NCI-H510A treated with DMSO at 0.1 percent for 48 hours (cell line): ENCODE results near the gene HNRNPL.
"Not testable (repeated sequence)": the region's sequence is repeated elsewhere in the genome, so short reads cannot be mapped to it uniquely, and the experiment has no call there.

Source experiments
- DNase-seq: peaks from one replicate; lab custom pipeline; 2025; lab: John Stamatoyannopoulos, UW

Gene HNRNPL

DNA sequence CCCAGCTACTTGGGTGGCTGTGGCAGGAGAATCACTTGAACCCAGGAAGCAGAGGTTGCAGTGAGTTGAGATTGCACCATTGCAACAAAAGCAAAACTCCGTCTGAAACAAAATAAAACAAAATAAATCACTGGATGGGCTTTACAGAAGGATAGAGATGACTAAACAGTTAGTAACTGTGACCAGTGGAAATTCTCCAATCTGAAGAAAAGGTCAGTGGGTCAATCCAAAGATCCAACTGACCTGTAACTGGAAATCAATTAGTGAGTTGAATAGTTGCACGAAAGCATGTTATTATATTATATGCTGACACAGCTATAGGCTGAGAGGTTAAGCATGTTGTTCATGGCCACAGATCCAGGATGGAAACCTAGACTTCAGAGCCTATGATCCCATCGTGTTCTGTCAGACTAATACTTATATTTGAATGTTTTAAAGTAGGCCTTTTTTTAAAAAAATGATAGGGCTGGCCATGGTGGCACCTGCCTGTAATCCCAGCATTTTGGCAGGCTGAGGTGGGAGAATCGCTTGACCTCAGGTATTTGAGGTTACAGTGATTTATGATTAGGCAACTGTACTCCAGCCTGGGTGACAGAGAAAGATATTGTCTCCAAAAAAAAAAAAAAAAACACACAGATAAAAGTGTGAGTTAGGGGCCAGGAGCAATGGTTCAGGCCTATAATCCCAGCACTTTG, 19.6 kb downstream of the HNRNPL start:
- no peak for DNase-seq

DNA sequence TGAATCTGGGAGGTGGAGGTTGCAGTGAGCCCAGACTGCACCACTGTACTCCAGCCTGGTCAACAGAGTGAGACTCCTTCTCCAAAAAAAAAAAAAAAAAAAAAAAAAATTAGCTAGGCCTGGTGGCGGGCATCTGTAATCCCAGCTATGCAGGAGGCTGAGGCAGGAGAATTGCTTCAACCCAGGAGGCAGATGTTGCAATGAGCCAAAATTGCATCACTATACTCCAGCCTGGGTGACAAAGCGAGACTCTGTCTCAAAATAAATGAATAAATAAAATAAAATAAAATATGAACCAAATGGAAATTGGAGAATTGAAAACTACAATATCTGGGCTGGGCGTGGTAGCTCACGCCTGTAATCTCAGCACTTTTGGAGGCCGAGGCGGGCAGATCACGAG, 20.6 kb downstream of the HNRNPL start:
- not testable (repeated sequence) for DNase-seq

DNA sequence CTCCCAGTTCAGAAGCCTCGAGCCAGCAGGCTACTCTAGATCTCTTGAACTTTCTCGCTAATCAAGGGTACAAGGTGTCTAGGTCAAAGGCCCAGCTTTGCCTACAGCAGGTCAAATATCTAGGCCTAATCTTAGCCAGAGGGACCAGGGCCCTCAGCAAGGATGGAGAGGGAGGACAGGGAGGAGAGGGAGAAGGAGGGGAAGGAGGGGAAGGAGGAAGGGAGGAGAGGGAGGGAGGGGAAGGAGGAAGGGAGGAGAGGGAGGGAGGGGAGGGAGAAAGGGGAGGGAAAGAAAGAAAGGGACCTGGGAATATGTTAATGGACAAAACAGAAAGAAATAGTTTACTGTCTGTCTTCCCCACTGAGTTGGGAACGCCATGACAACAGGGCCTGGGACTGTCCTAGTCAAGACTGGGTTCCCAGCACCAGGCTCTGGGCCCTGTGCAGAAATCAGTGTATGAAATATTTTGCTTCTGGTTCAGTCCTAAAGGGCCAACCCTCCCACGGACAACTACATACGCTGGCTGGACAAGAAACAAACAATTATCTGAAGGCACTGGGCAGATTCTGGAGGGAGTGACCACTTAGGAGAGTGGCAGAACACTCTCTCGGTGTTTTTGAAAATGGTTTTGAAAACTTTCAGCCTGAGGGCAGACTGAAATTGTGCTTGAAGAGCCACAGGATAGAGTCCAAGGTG, 22.8 kb downstream of the HNRNPL start:
- DNase-seq, result no peak

DNA sequence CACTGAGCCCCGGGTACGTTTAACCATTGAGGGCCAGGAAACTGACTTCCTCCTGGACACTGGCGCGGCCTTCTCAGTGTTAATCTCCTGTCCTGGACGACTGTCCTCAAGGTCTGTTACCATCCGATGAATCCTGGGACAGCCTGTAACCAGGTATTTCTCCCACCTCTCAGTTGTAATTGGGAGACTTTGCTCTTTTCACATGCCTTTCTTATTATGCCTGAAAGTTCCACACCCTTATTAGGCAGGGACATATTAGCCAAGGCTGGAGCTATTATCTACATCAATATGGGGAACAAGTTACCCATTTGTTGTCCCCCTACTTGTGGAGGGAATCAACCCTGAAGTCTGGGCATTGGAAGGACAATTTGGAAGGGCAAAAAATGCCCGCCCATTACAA, 23.9 kb downstream of the HNRNPL start:
- not testable (repeated sequence) for DNase-seq

DNA sequence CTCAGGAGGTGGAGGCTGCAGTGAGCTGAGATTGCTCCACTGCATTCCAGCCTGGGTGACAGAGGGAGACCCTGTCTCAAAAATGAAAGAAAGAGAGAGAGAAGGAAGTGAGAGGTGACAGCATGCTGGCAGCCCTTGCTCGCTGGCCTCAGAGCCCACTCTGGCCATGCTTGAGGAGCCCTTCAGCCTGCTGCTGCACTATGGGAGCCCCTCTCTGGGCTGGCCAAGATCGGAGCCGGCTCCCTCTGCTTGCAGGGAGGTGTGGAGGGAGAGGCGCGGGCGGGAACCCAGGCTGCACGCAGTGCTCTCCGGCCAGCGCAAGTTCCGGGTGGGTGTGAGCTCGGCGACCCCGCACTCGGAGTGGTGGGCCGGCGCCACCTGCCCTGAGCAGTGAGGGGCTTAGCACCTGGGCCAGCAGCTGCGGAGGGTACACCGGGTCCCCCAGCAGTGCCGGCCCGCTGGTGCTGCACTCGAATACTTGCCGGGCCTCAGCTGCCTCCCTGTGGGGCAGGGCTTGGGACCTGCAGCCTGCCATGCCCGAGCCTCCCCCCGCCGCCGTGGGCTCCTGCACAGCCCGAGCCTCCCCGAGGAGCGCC, 28.5 kb downstream of the HNRNPL start:
- not testable (repeated sequence) for DNase-seq

DNA sequence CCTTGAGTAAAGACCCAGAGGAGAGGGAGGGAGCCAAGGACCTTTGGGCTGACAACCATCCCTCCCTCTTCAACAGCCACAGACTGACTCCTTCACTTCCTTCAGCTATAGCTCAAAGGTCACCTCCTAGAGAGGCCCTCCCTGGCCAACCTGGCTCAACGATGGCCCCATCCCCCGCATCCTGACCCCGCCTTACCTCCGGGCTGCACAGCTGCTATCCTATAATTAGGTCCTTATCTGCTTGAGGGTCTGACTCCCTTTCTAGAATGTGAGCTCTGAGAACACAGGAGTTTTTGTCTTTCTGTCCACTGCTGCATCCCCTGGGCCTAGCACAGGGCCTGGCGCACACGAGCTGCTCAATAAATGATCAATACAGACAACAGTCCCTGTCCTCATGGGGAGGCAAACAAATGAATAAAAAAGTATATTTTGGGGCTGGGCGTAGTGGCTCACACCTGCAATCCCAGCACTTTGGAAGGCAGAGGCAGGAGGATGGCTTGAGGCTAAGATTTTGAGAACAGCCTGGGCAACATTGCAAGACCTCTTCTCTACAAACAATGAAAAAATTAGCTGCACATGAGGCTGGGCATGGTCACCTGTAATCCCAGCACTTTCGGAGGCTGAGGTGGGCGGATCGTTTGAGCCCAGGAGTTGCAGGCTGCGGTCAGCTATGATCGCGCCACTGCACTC, 30.4 kb downstream of the HNRNPL start:
- no peak for DNase-seq

DNA sequence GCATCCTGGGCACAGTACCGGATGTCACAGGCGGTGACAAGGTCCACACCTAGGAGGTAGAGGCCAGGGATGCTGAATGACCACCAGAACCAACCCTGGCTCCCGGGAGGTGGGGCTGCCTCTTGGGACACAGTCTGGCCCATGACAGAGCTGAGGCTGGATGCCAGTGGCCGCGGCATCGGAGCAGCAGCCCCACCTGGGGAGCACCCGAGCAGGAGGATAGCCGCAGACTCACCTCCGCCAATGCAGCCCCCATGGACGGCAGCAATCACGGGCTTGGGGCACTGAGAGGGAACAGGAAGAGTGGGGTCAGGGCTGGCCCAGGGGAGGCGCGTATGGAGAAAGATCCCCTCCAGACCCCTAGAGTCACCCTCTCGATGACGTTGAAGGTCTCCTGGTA, 32.7 kb downstream of the HNRNPL start:
- no peak for DNase-seq

DNA sequence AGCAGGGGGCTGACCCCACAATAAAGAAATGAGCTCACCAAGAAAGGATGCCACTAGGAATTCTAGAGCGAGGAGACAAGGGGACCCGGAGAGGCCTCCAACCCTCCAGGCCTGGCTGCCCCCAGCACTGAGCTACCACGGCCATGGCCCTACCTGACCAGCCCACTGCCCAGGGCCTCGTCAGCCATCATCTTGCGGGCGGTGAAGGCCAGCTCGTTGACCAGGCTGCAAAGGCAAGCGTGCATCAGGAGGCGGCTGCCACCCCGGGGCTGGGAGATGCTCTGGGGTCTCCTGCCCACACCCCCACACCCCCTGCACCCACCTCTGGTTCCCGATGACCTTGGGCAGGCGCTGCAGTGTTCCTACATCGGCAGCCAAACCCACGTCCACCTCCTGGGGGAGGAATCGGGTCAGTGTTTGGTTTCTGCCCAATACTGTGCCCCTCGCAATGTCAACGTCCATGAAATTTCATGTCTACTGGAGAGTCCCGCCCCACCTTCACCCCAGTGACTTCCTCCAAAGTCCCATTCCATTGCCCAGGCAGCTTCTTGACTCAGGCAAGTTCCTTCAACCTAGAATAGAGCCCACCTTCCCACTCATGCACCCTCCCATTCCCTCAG, 33.5 kb downstream of the HNRNPL start:
- DNase-seq, result no peak

DNA sequence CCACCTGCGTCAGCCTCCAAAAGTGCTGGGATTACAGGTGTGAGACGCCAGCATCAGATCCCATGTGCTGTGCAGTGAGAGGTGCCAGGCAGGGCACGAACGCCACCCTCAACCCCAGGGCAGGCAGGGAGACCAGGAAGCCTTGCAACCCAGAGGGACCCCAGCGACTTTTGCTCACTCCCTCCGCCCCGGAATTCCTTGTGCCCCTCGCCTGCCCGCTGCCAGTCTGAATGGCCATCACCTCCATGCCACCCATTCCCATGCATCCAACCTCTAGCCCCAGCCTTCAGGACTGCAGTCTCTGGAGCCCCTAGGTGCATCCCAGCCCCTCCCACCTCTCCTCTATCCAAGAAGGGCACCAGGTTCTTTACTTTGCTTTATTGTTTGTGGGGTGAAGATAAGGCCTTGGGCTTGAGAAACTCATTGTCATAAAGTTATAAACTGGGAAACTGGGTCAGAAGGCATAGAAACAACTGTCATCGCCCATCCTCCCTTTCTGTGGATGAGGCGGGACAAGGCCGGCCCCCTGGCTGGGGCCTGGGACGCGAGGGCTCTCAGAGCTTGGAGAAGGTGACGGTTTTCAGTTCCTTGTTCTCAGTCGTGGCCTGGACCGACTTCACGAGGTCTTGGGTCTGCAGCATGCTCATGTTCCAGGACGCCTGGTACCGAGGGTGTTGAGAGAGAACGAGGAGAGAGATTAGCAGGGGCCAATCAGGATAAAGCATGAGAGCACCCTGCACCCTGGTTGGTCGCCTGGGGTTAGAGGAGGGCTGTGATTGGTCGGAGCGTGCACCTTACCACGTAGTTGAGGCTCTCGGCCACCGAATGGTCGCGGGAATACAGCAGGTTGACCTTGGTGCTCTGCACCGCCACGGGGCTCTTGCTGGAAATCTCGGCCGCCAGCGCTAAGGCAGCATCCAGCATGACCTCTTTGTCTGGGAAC, 34.5 kb downstream of the HNRNPL start:
- DNase-seq, result no peak

DNA sequence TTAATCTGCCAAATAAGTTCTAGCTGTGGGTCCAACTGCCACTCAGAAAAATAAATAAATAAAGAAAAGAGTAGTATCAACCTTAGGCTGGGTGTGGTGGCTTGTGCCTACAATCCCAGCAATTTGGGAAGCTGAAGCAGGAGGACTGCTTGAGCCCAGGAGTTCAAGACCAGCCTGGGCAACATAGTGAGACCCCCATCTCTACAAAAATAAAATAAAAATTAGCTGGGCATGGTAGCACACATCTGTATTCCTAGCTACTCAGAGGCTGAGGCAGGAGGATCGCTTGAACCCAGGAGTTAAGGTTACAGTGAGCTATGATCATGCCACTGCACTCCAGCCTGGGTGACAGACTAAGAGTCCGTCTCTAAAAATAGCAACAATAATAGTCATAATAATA, 35.9 kb downstream of the HNRNPL start:
- not testable (repeated sequence) for DNase-seq

DNA sequence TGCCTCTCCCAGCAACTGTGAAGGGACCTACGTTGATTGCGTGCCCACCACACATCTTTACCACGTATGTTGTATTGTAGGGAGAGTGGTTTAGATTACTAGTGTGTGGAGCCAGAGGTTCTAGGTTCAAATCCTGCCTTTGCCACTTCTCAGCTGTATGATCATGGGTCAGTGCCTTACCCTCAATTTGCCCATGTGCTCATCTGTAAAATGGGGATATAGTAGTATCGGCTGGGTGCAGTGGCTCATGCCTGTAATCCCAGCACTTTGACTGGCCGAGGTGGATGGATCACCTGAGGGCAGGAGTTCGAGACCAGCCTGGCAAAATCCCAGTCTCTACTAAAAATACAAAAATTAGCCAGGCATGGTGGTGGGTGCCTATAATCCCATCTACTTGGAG, 36.5 kb downstream of the HNRNPL start:
- no peak for DNase-seq

DNA sequence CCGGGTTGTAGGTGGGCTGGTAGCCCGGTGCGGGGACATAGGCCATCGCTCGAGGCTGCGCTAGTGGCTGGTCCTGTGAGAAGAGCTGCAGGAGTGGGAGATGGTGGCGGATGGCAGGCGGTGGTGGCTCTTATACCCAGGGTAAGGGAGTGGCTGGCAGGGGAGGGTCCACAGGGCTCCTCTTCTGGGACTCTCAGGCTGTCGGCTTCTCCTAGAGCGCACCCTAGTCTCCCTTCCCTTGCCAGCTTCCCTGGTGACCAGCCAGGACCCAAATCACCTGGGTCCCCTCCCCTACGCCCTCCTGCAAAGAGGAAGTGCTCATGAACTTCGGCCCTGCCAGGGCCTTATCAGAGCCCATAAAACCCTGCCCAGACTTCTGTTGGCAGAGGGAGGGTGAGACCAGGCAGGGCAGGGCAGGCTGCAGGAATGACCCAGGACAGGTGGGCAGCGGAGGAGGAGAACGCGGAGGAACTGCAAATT, 36.9 kb downstream of the HNRNPL start, which contains the start of gene LGALS4:
Gene LGALS4, minus strand, starts transcription at position 105 of the 480 bp plus-strand sequence. Its CDS starts 59 bp downstream, at position 46.
- DNase-seq, result no peak

DNA sequence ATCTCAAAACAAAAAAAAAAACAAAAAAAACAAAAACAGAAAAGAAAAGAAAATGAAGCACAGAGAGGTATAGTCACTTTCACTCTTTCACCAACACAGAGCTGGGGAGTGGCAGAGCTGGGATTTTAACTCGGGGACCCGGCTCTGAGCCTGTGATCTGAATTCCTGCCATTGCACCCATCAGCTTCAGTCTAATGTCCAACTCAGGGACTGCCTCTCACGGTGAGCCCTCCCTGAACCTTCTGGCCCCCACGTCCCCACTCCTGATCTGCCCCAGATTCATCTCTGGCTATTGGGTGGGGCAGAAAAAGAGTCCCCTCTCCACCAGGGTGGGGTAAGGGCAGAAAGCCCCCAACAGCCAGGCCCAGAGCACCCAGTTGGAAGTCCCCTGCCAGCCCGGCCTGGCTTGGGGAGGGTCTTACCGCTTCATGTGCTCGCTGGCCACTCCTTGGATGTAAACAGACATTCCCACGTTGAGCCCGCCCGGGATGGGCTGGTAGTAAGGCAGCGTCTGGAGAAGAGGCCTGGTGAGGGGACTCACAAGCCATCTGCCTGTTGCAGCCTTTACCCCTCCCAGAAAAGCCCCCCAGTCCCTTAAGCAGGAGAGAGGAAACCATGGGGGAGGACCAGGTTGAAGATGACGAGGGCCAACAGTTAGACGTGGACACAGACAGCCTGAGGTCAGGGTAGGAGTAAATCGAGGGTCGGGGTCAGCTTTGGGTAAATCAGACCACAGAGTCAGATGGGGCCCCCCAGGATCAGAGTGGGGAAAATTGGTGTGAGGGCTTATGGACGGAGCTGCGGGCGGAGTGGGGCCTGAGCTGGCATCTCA, 37.6 kb downstream of the HNRNPL start:
- DNase-seq, result no peak

DNA sequence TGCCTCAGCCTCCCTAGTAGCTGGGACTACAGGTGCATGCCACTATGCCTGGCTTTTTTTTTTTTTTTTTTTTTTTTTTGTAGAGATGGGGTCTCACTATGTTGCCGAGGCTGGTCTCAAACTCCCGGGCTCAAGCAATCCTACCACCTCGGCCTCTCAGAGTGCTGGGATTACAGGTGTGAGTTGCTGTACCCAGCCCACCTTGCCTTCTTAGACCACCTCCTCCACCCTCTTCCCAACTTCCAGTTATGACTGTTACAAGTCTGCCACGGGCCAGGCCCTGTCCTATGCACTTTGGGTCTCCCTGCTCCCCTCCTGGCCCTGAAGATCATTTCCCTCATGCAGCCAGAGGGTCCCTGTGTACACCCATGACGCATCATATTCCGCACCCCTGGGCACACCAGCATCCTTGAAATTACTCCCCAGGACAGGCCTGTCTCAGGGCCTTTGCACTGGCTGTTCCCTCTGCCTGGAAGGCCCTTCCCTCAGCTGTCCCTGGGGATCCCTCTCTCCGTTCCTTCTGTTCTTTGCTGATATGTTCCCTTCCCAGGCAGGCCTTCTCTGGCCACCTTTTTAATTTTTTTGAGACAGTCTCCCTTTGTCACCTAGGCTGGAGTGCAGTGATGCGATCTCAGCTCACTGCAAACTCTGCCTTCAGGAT, 40.1 kb downstream of the HNRNPL start:
- no peak for DNase-seq

DNA sequence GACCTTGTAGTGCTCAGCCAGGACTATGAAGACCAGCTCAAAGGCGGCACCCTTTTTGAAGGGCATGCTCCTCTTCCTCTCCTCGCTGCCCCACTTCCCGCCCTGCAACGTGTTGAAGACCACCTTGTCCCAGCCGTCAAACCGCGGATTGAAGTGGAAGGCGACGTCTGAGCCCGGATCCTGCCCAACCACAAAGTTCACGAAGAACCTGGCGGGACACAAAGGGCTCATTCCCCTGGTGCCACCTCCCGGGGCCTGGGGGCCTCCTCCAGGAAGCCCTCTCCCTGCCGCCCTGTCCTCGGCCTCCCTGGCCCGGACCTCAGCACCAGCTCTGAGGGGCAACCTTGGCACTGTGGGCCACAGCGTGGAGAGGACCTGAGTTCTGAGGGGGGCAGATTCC, 41.0 kb downstream of the HNRNPL start:
- no peak for DNase-seq

DNA sequence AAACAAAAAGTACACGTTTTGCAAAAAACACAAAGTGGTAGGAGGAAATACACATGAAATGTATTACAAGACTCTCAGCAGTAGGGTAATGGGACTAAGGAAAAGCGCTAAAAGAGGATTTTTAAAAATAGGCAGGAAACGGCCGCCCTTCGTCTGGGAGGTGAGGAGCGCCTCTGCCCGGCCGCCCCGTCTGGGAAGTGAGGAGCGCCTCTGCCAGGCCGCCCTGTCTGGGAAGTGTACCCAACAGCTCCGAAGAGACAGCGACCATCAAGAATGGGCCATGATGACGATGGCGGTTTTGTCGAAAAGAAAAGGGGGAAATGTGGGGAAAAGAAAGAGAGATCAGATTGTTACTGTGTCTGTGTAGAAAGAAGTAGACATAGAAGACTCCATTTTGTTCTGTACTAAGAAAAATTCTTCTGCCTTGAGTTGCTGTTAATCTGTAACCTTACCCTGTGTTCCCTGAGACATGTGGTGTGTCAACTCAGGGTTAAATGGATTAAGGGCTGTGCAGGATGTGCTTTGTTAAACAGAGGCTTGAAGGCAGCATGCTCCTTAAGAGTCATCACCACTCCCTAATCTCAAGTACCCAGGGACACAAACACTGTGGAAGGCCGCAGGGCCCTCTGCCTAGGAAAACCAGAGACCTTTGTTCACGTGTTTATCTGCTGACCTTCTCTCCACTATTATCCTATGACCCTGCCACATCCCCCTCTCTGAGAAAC, 42.2 kb downstream of the HNRNPL start:
- not testable (repeated sequence) for DNase-seq

DNA sequence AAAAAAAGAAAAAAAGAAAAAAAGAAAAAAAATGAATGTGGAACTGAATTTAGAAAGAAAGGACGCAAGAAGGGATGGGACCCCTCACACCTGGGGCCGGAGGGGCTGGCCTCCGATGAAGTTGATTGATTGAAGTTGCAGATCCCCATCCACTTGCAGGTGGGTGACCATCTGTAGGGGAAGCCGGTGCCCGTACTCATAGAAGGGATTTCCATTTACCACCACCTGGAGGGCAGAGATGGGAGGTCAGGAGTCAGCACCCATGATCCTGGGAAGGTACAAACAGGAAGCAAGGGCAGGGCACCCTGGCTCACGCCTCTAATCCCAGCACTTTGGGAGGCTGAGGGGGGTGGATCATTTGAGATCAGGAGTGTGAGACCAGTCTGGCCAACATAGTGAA, 43.4 kb downstream of the HNRNPL start:
- no peak for DNase-seq

DNA sequence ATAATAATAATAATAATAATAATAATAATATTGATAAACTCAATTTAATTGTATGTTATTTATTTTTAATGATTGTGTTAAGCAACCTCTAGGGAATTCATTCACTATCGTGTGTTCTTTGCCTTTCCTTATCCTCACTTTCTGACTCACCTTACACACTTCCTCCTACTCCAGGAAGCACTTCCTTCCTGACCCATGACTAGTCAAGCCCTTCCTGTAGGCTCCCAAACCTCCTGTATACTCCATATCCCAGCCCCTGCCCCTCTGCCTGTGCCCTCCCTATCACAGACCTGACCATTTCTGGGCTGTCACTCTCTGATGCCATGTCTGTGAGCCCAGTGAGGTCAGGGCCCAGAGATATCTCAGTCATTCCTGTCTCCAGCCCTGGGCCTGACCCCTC, 44.6 kb downstream of the HNRNPL start:
- no peak for DNase-seq

DNA sequence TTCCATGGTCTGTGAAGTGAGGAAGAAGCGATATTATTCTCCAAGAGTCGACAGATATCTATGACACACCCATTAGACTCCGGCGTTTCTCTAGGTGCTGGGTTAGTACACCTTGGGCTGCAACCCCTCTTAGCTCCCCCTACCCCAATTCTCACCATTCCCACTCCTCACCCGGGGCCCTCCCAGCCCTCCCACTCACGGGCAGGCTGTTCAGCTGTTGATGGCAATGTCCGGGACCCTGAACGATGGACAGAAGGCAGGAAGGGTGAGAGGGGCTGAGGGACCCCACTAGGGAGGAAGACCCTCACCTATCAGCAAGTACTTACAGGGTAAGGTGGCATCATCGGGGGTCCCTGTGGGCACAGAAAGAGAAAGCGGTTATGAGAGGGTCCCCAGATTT, 46.2 kb downstream of the HNRNPL start:
- DNase-seq, result no peak
